GM03348 (cell line): ENCODE measurements around the gene DISC1.
"Not testable (repeated sequence)": the region's sequence is repeated elsewhere in the genome, so short reads cannot be mapped to it uniquely, and the experiment has no call there.

ENCODE experiments used
- DNase-seq: peaks from one replicate; pipeline ENCODE4 v3.0.0; 2012; ENCODE audit warnings: low spot score

Gene DISC1

GRCh38 chr1:231626535-231626950, at the start of gene DISC1:
DISC1 (plus strand) TSS chr1:231626790; CDS start chr1:231626868, 78 bp downstream.
- DNase-seq, result peak; percentile 87

GRCh38 chr1:231576804-231577718, 49.5 kb upstream of the DISC1 start:
- no peak for DNase-seq

- DNase-seq, result no peak
Measured at GRCh38 chr1:231580874-231581273, 45.7 kb upstream of the DISC1 start.

- no peak for DNase-seq
Measured at GRCh38 chr1:231581859-231582258, 44.7 kb upstream of the DISC1 start.

GRCh38 chr1:231583376-231583775, 43.2 kb upstream of the DISC1 start:
- no peak for DNase-seq

GRCh38 chr1:231584117-231584516, 42.5 kb upstream of the DISC1 start:
- peak; percentile 40 for DNase-seq

GRCh38 chr1:231584921-231585320, 41.7 kb upstream of the DISC1 start:
- no peak for DNase-seq

- peak; percentile 76 for DNase-seq
Measured at GRCh38 chr1:231590453-231591198, 36.0 kb upstream of the DISC1 start.

GRCh38 chr1:231591466-231591865, 35.1 kb upstream of the DISC1 start:
- DNase-seq, result no peak

GRCh38 chr1:231592809-231593208, 33.8 kb upstream of the DISC1 start:
- no peak for DNase-seq

- DNase-seq, result not testable (repeated sequence)
Measured at GRCh38 chr1:231593264-231593663, 33.3 kb upstream of the DISC1 start.

GRCh38 chr1:231594123-231594522, 32.5 kb upstream of the DISC1 start:
- DNase-seq, result no peak

- DNase-seq, result no peak
Measured at GRCh38 chr1:231594749-231595148, 31.8 kb upstream of the DISC1 start.

- no peak for DNase-seq
Measured at GRCh38 chr1:231596337-231596791, 30.2 kb upstream of the DISC1 start.

- DNase-seq, result no peak
Measured at GRCh38 chr1:231597971-231598370, 28.6 kb upstream of the DISC1 start.

GRCh38 chr1:231600458-231600976, 26.1 kb upstream of the DISC1 start:
- DNase-seq, result peak; percentile 20

- no peak for DNase-seq
Measured at GRCh38 chr1:231601824-231602672, 24.5 kb upstream of the DISC1 start.

GRCh38 chr1:231602673-231602984, 24.0 kb upstream of the DISC1 start:
- no peak for DNase-seq

- DNase-seq, result peak; percentile 72
Measured at GRCh38 chr1:231603598-231604275, 22.9 kb upstream of the DISC1 start.

GRCh38 chr1:231604276-231604621, 22.3 kb upstream of the DISC1 start:
- no peak for DNase-seq
